Fibroblast of skin of scalp (primary cell): ENCODE measurements around the gene OOSP4A.
"Not testable (repeated sequence)": the region's sequence is repeated elsewhere in the genome, so short reads cannot be mapped to it uniquely, and the experiment has no call there.

Experiments
- DNase-seq: peaks from one replicate; pipeline ENCODE4 v3.0.0-alpha.2; 2013

Gene OOSP4A

DNA sequence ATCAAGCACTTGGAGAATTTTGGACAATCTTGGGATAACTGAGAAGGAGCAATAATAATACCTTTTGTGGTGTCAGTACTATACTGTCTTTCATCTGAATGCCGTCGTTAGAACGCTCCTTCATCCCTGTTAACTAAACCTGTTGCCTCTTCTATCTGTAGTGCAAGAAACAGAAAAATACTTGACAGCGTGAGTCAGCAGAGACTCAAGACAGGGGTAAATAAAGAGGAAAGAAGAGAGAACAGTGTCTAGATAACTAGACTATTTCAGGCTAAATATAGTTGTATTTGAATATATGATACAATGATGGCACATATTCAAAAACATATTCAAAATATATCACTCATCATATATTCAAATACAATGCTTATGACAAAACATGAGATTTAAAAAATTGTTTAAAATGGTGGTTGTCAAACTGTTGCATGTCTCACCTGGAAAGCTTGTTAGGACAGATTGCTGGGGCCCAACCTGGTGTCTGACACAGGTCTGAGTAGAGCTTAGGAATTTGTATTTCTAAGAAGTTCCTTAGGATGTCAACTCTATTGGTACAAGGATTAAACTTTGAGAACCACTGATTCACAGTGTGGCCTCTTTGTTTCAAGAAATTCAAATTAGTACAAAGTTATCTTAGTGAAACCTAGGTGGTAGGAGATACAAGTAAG is 17.4 kb downstream of the OOSP4A start:
- no peak for DNase-seq

DNA sequence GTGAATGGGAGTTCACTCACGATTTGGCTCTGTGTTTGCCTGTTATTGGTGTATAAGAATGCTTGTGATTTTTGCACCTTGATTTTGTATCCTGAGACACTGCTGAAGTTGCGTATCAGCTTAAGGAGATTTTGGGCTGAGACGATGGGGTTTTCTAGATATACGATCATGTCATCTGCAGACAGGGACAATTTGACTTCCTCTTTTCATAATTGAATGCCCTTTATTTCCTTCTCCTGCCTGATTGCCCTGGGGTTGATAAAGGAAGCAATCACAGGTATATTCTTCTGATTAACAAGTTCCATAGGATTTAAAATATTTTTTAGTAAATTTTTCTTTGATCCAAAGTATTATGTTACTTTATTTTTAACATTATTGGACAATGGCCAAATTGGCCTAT is 18.2 kb downstream of the OOSP4A start:
- not testable (repeated sequence) for DNase-seq

DNA sequence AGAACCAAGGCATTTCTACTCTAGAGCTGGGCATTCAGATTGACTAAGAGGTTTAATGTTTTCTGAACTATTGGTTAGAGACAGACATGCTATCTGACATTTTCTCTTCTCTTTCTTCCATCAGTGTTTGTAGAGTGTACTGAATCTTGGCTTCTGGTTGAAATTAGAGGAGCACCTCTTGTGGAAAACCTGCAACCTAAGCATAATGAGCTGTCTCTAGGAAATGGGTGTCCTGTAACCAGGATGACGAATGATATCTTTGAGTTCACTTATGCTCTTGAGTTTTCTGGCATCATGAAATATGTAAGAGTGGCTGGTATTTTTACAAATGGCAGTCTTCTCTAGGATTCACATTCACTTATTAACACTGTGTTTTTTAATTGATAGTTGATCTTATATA is 19.4 kb downstream of the OOSP4A start:
- no peak for DNase-seq

- DNase-seq = no peak
Measured at GRCh38 chr11:59984368-59984767, 20.5 kb downstream of the OOSP4A start.

DNA sequence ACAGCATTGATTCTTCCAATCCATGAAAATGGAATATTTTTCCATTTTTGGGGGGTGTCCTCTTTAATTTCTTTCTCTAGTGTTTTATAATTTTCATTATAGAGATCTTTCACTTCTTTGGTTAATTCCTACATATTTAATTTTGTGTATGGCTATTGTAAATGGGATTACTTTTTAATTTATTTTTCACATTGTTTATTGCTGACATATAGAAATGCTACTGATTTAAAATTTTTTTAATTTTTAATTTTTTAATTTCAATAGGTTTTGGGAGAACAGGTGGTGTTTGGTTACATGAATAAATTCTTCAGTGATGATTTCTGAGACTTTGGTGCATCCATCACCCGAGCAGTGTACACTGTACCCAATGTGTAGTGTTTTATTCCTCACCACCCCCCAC is 26.6 kb downstream of the OOSP4A start:
- no peak for DNase-seq

DNA sequence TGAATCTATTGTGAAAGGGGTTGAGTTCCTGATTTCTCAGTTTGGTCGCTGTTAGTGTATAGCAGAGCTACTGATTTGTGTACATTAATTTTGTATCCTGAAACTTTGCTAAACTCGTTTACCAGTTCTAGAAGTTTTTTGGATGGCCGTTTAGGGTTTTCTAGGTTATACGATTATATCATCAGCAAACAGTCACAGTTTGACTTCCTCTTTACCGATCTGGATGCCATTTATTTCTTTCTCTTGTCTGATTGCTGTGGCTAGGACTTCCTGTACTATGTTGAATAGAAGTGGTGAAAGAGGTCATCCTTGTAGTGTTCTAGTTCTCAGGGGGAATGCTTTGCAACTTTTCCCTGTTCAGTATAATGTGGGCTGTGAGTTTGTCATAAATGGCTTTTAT is 28.6 kb downstream of the OOSP4A start:
- DNase-seq = no peak

DNA sequence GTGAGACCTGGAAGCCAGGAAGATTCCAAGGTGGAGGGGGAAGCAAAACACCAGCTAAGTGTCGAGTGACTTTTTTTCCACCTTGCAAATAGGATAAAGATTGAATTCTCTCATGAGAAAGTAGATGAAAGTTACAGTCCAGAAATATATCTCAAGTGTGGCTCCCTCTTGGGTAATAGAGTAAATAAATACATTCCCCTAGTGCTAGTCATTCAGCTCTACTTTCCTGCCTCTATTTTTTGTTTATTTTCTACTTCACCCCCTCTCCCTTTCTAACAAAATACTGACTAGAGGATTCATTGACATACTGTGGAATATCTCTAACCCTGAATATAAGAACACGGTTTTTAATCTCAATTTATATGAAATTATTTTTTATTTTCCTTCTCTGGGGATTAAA is 34.0 kb downstream of the OOSP4A start:
- DNase-seq = no peak

DNA sequence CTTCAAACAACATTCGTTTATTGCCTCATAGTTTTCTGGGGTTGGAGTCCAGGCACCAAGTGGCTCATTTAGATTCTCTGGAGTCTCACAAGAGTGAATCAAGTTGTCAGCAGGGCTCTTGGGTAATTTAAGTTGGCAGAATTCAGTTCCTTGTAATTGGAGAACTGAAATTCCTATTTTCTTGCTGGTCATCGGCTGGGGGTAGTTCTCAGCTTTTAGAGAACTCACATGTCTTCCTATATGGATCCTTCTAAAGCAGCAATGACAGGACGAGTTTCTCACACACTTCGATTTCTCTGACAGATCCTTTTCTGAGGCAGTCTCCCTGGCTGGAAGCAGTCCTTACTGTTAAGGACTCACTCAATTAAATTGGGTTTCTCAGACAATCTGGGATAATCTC is 35.9 kb downstream of the OOSP4A start:
- DNase-seq = no peak

- no peak for DNase-seq
Measured at GRCh38 chr11:60003729-60004128, 39.9 kb downstream of the OOSP4A start.

GRCh38 chr11:60005360-60005759 is 41.5 kb downstream of the OOSP4A start:
- no peak for DNase-seq

DNA sequence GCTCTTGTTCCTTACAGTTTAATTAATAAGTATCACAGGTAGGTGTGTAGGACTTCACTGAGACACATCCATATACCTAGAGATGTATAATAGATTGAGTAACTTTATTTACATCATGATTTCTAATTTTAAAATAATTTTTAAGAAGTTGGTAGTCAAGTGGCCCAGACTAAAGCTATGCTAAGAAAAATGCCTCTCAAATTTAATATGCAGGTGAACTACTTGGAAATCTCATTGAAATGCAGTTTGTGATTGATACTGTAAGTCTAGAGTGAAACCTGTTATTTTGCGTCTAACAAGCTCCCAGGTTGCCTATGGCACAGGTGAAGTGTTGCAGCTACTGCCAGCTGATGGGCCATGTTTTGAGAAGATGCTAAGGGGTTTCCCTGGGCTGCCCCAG is 53.0 kb downstream of the OOSP4A start, which contains the start of gene OOSP4B:
Gene OOSP4B (plus strand): TSS at position 301 of the 400 bp plus-strand sequence.
- no peak for DNase-seq

DNA sequence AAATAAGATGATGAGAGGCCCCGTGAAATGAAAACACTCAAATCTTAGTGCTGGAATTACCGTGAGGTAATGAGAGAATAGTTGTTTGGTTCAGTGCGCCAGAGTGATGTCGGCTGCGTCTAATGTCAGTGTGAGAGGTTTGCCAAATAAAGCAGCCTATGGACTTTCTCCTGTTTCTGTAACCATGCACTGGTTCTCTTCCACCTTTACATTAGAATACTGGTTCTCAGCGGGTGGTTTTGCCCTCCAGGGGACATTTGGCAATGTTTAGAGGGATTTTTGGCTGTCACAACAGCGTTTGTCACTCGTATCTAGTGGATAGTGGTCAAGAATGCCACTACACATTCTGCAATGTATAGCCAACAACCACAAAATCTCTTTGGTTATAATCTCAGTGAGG is 54.2 kb downstream of the OOSP4A start:
- DNase-seq = no peak
